ENCODE results near the gene IFNA5.

DNA sequence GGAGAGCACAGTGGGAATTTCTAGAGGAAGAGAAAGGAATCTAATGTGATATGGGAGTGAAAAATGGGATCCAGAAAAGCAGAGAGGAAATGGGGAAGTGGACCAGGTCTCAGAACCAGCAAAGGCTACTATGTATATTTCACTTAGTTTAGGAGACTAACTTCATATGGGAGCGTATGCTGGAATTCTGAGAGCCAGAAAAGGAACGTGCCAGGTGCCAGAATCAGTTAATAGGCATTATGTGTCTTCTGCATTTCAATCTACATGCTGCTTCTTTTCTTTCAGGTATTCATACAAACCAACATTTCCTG lies 36.8 kb downstream of the IFNA5 start:
- no peak for TF ChIP-seq CTCF (IDR thresholded peaks at IDR 0.05)
- no peak for TF ChIP-seq POLR2A (IDR thresholded peaks at IDR 0.05)
- no peak for TF ChIP-seq POLR2AphosphoS5 (IDR thresholded peaks at IDR 0.05)

All from prostate gland (tissue), 2 donors.